GM18505 (cell line): ENCODE measurements around the gene CBX5.
"Not testable (repeated sequence)": the region's sequence is repeated elsewhere in the genome, so short reads cannot be mapped to it uniquely, and the experiment has no call there.

Experiments
- ATAC-seq: cut with Tn5 transposase; IDR thresholded peaks from one replicate; pipeline ENCODE4 v1.9.1; 2021; ENCODE audit not compliant: unreplicated experiment
- POLR2A ChIP-seq: IDR thresholded peaks from 4 replicates; pipeline ENCODE4 v1.6.1; 2011; ENCODE audit warnings: borderline replicate concordance; ENCODE audit not compliant: insufficient read depth, insufficient read length; ENCODE audit errors: extremely low read depth

CBX5 gene

GRCh38 chr12:54238531-54238930 is 41.4 kb downstream of the CBX5 start:
- no peak for ATAC-seq
- TF ChIP-seq POLR2A, result no peak

GRCh38 chr12:54232790-54233189 is 47.1 kb downstream of the CBX5 start:
- no peak for TF ChIP-seq POLR2A
- no peak for ATAC-seq

- ATAC-seq, result not testable (repeated sequence)
These were observed 48.7 kb downstream of the CBX5 start for GRCh38 chr12:54231269-54231668.

- no peak for ATAC-seq
- TF ChIP-seq POLR2A, result no peak
These were observed 49.4 kb downstream of the CBX5 start for GRCh38 chr12:54230555-54230954.

GRCh38 chr12:54229624-54230212 is 50.2 kb downstream of the CBX5 start:
- no peak for ATAC-seq
- no peak for TF ChIP-seq POLR2A

- ATAC-seq, result no peak
- no peak for TF ChIP-seq POLR2A
These were observed 51.5 kb downstream of the CBX5 start for GRCh38 chr12:54228471-54228870.

- not testable (repeated sequence) for ATAC-seq
These were observed 52.0 kb downstream of the CBX5 start for GRCh38 chr12:54227927-54228326.

GRCh38 chr12:54227376-54227775 is 52.5 kb downstream of the CBX5 start:
- no peak for ATAC-seq

GRCh38 chr12:54225666-54226065 is 54.3 kb downstream of the CBX5 start:
- no peak for ATAC-seq
- TF ChIP-seq POLR2A, result no peak

More at GRCh38 chr12:54227376-54227775, 52.5 kb downstream of the CBX5 start:
- no peak for TF ChIP-seq POLR2A

GRCh38 chr12:54222609-54223008 is 57.3 kb downstream of the CBX5 start:
- no peak for ATAC-seq

GRCh38 chr12:54221402-54221984 is 58.4 kb downstream of the CBX5 start:
- TF ChIP-seq POLR2A, result no peak
- no peak for ATAC-seq

More at GRCh38 chr12:54222609-54223008, 57.3 kb downstream of the CBX5 start:
- TF ChIP-seq POLR2A, result no peak

- TF ChIP-seq POLR2A, result no peak
- ATAC-seq, result no peak
These were observed 59.4 kb downstream of the CBX5 start for GRCh38 chr12:54220567-54220966.

GRCh38 chr12:54220092-54220557 is 59.8 kb downstream of the CBX5 start:
- no peak for ATAC-seq

GRCh38 chr12:54217774-54218241 is 62.1 kb downstream of the CBX5 start:
- no peak for TF ChIP-seq POLR2A
- ATAC-seq, result no peak

More at GRCh38 chr12:54220092-54220557, 59.8 kb downstream of the CBX5 start:
- no peak for TF ChIP-seq POLR2A
